ENCODE results near the gene HSP90AB1.

The HSP90AB1 gene

GRCh38 chr6:44246663-44247337, at the start of gene HSP90AB1:
TSS of gene HSP90AB1 (plus strand) at chr6:44247101. CDS start at chr6:44248630, 1,529 bp downstream.
- peak; percentile 98 for DNase-seq (ENCODE audit: low spot score)

GRCh38 chr6:44198684-44199083, 48.2 kb upstream of the HSP90AB1 start:
- no peak for DNase-seq (ENCODE audit: low spot score)

- no peak for DNase-seq (ENCODE audit: low spot score)
These were observed 47.0 kb upstream of the HSP90AB1 start for GRCh38 chr6:44199883-44200282.

- no peak for DNase-seq (ENCODE audit: low spot score)
These were observed 45.7 kb upstream of the HSP90AB1 start for GRCh38 chr6:44201200-44201599.

- no peak for DNase-seq (ENCODE audit: low spot score)
These were observed 45.1 kb upstream of the HSP90AB1 start for GRCh38 chr6:44201638-44202303.

- DNase-seq (ENCODE audit: low spot score) = no peak
These were observed 44.4 kb upstream of the HSP90AB1 start for GRCh38 chr6:44202332-44202971.

GRCh38 chr6:44202972-44203750, 43.7 kb upstream of the HSP90AB1 start:
- no peak for DNase-seq (ENCODE audit: low spot score)

GRCh38 chr6:44203955-44204354, 42.9 kb upstream of the HSP90AB1 start:
- DNase-seq (ENCODE audit: low spot score) = no peak

GRCh38 chr6:44207966-44208365, 38.9 kb upstream of the HSP90AB1 start:
- DNase-seq (ENCODE audit: low spot score) = no peak

GRCh38 chr6:44211284-44211683, 35.6 kb upstream of the HSP90AB1 start:
- no peak for DNase-seq (ENCODE audit: low spot score)

- no peak for DNase-seq (ENCODE audit: low spot score)
These were observed 32.6 kb upstream of the HSP90AB1 start for GRCh38 chr6:44214307-44214706.

GRCh38 chr6:44216677-44217331, 30.1 kb upstream of the HSP90AB1 start, which contains the start of gene MYMX:
TSS of gene MYMX (plus strand) at chr6:44216926. CDS start at chr6:44217472, 546 bp downstream.
- no peak for DNase-seq (ENCODE audit: low spot score)

GRCh38 chr6:44217332-44218143, 29.4 kb upstream of the HSP90AB1 start:
- DNase-seq (ENCODE audit: low spot score) = no peak

GRCh38 chr6:44219053-44219814, 27.7 kb upstream of the HSP90AB1 start:
- DNase-seq (ENCODE audit: low spot score) = no peak

GRCh38 chr6:44219815-44220784, 26.8 kb upstream of the HSP90AB1 start:
- DNase-seq (ENCODE audit: low spot score) = no peak

- no peak for DNase-seq (ENCODE audit: low spot score)
These were observed 26.0 kb upstream of the HSP90AB1 start for GRCh38 chr6:44220913-44221290.

GRCh38 chr6:44221291-44221960, 25.5 kb upstream of the HSP90AB1 start:
- DNase-seq (ENCODE audit: low spot score) = peak; percentile 94

- DNase-seq (ENCODE audit: low spot score) = no peak
These were observed 25.0 kb upstream of the HSP90AB1 start for GRCh38 chr6:44221961-44222335.
